Esophagus muscularis mucosa (tissue), 4 donors: ENCODE measurements around the gene TNK1.
"Not testable (repeated sequence)": the region's sequence is repeated elsewhere in the genome, so short reads cannot be mapped to it uniquely, and the experiment has no call there.

Source experiments
- EP300 ChIP-seq: sonication (generic); formaldehyde crosslinking; IDR thresholded peaks from one replicate; pipeline ENCODE4 v1.6.1; 2017; ENCODE audit warnings: antibody characterized with exemption
- POLR2A ChIP-seq: fragments of 450-650 bp; IDR thresholded peaks from one replicate; pipeline ENCODE4 v1.6.1; 2017; ENCODE audit warnings: antibody characterized with exemption, moderate library complexity, mild to moderate bottlenecking, low read depth
- POLR2AphosphoS5 ChIP-seq, 2 donors: sonication (generic); formaldehyde crosslinking; IDR thresholded peaks; one replicate each; pipeline ENCODE4 v1.6.1; 2017; ENCODE audit warnings: antibody characterized with exemption in 2 of 2
- TF ChIP-seq, protein P1 (sequence below), 3 experiments: fragments of 200-600 bp in 2 of 3; fragments of 450-650 bp in 1 of 3; sonication (generic) in 2 of 3; IDR thresholded peaks; one replicate each; pipeline ENCODE4 v1.5.1; 2017 to 2019; ENCODE audit warnings: antibody characterized with exemption in 3 of 3, mild to moderate bottlenecking in 2 of 3, moderate library complexity in 1 of 3

DNA sequence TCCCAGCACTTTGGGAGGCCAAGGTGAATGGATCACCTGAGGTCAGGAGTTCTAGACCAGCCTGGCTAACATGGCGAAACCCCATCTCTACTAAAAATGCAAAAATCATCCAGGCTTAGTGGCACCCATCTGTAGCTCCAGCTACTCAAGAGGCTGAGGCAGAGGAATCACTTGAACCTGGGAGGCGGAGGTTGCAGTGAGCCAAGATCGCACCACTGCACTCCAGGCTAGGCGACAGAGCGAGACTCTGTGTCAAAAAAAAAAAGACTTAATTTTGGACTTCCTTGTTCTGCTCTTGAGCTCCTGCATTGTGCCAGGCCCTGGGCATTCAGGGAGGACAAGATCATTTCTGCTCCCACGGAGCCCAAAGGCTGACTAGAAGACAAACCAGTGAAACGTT is 43.3 kb upstream of the TNK1 start:
- TF ChIP-seq, protein P1, sequence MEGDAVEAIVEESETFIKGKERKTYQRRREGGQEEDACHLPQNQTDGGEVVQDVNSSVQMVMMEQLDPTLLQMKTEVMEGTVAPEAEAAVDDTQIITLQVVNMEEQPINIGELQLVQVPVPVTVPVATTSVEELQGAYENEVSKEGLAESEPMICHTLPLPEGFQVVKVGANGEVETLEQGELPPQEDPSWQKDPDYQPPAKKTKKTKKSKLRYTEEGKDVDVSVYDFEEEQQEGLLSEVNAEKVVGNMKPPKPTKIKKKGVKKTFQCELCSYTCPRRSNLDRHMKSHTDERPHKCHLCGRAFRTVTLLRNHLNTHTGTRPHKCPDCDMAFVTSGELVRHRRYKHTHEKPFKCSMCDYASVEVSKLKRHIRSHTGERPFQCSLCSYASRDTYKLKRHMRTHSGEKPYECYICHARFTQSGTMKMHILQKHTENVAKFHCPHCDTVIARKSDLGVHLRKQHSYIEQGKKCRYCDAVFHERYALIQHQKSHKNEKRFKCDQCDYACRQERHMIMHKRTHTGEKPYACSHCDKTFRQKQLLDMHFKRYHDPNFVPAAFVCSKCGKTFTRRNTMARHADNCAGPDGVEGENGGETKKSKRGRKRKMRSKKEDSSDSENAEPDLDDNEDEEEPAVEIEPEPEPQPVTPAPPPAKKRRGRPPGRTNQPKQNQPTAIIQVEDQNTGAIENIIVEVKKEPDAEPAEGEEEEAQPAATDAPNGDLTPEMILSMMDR (IDR thresholded peaks at IDR 0.05): not testable (repeated sequence)
- not testable (repeated sequence) for TF ChIP-seq POLR2AphosphoS5 (IDR thresholded peaks at IDR 0.05); POLR2A; EP300
